GM12801 (cell line): ENCODE measurements around the gene CDON.

Experiments
- TF ChIP-seq, protein P1 (sequence below): IDR thresholded peaks from one replicate; pipeline ENCODE4 v1.5.1; 2011; ENCODE audit warnings: control low read depth; ENCODE audit not compliant: insufficient read length; ENCODE audit errors: extremely low read depth

CDON gene

DNA sequence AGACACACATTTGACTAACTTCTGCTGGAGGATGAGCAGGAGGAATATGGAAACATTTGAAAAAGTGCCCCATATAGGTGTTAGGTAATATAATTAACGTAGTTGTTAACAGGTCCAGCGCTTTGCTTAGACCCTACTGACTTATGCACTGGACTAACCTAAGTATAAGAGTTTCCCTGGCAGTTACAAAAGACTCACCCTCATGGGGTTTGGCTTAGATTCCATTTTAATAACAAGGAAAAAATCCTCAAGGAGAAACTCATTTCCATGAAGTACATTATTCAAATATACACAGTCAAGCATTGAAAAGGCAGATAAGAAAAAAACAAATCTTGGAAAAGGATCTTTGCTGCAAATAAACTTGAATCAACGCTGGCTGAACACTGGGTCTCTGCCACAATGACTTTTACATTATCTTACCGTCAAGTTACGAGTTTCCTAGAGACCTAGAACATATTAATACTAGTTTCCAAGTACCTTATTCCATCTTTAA is 27.7 kb downstream of the CDON start:
- TF ChIP-seq, protein P1, sequence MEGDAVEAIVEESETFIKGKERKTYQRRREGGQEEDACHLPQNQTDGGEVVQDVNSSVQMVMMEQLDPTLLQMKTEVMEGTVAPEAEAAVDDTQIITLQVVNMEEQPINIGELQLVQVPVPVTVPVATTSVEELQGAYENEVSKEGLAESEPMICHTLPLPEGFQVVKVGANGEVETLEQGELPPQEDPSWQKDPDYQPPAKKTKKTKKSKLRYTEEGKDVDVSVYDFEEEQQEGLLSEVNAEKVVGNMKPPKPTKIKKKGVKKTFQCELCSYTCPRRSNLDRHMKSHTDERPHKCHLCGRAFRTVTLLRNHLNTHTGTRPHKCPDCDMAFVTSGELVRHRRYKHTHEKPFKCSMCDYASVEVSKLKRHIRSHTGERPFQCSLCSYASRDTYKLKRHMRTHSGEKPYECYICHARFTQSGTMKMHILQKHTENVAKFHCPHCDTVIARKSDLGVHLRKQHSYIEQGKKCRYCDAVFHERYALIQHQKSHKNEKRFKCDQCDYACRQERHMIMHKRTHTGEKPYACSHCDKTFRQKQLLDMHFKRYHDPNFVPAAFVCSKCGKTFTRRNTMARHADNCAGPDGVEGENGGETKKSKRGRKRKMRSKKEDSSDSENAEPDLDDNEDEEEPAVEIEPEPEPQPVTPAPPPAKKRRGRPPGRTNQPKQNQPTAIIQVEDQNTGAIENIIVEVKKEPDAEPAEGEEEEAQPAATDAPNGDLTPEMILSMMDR, result no peak

DNA sequence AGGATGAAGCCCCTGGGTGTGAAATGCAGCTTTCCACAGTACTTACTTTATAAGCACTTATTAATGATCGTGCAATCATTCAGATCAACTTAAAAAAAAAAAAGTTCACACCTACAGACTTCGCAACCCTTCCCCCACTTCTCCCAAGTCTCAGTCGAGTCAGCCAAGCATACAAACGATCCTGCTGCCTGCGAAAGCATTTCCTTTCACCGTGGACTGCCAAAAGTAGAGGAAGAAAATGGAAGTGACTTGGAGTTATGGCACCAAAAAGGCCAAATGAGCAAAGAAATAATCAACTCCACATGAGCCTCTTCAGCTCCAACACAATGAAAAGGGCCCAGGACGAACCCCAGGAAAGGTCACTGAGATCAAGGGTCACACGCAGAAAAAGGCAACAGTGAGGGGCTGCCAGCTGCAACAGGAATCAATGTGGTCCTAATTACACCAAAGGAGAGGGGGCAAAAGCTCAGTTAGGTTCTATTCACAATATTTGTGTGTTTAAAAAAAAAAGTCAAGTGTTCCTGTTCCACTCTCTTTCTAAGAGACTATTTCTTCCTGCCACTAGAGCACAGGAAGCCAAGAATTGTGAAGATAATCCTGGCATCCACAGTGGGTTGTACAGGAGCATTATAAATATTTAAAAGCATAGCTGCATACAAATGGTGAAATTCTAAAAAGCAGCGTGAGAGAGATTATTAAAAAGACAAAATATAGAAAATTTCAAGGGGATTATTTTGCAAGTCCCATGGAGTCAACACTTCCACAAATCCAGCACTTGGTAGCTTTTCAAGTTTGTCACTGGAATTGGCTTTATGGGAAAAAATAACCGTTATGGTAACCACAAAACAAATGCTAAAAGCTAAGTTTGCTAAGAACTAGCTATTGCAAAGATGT is 28.4 kb downstream of the CDON start:
- TF ChIP-seq, protein P1, result no peak

- TF ChIP-seq, protein P1, result no peak
Observed at GRCh38 chr11:126032375-126032774, 30.3 kb downstream of the CDON start.

DNA sequence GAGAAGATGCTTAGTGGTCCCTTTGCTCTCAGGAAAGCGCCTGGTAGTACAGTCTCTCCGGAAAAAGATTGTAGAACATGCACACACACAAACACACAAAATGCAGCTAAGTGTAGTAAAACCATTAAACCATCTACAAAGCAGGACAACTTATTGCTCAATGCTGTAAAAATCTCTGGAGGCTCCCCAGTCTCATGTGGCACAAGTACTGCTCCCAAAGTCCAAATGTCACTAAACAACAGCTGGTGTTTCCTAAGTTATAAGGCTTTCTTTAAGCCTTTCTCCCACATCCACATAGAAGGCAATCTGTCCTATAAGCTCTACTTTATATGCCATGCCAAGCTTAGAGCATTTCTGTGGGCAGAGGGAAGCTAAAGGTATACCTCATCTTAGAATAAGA is 32.9 kb downstream of the CDON start:
- TF ChIP-seq, protein P1, result no peak

GRCh38 chr11:126029237-126029636 is 33.4 kb downstream of the CDON start:
- TF ChIP-seq, protein P1, result no peak

- TF ChIP-seq, protein P1, result no peak
Observed at GRCh38 chr11:126026579-126026978, 36.1 kb downstream of the CDON start.

GRCh38 chr11:126025822-126026221 is 36.8 kb downstream of the CDON start:
- TF ChIP-seq, protein P1, result no peak
